Measurements from ENCODE around the gene XCL1. TPM values are rescaled to one million over a fixed set of nuclear protein-coding genes. Genes with fewer than 3 reads are reported as not detected.

XCL1 gene
- total RNA-seq, 1 donor from 2014 or later: not detected

- Histone ChIP-seq H3K9me3 (no peaks in the 10 kb centered on the region), H3K4me3 (no peak overlapping the region), H3K27me3 (no peaks in the 10 kb centered on the region), H3K36me3 (no peaks in the 10 kb centered on the region), H3K4me1 (no peaks in the 10 kb centered on the region), H3K27ac (no peak overlapping the region)
- no peak for DNase-seq (ENCODE audit: extremely low spot score in 2 of 2)
- no peak for TF ChIP-seq POLR2A (IDR thresholded peaks at IDR 0.05)
- no peak for TF ChIP-seq CTCF (IDR thresholded peaks at IDR 0.05)
- no peak for TF ChIP-seq POLR2AphosphoS5 (IDR thresholded peaks at IDR 0.05; ENCODE audit: insufficient read depth in 1 of 2, low read depth in 1 of 2)
- intact Hi-C loops (cut with DNase I): no loop called here
Observed at GRCh38 chr1:168565825-168566224, 10.6 kb upstream of the XCL1 start.

- no peaks in the 10 kb centered on the region for H3K27me3 ChIP-seq
- DNase-seq (ENCODE audit: extremely low spot score in 2 of 2): no peak
- intact Hi-C loops (cut with DNase I): no loop called here
- H3K36me3 ChIP-seq: no peaks in the 10 kb centered on the region
- no peaks in the 10 kb centered on the region for H3K9me3 ChIP-seq
- no peak overlapping the region for H3K4me3 ChIP-seq
- no peaks in the 10 kb centered on the region for H3K4me1 ChIP-seq
- TF ChIP-seq POLR2AphosphoS5 (IDR thresholded peaks at IDR 0.05; ENCODE audit: insufficient read depth in 1 of 2, low read depth in 1 of 2) (no peak), POLR2A (IDR thresholded peaks at IDR 0.05) (no peak), CTCF (IDR thresholded peaks at IDR 0.05) (no peak)
- H3K27ac ChIP-seq: no peak overlapping the region
Observed at GRCh38 chr1:168567007-168567406, 9.4 kb upstream of the XCL1 start.

- Histone ChIP-seq H3K36me3 (no peaks in the 10 kb centered on the region), H3K4me1 (no peaks in the 10 kb centered on the region), H3K9me3 (no peaks in the 10 kb centered on the region), H3K27ac (no peak overlapping the region), H3K4me3 (no peak overlapping the region), H3K27me3 (no peaks in the 10 kb centered on the region)
- no peak for TF ChIP-seq POLR2A (IDR thresholded peaks at IDR 0.05)
- no peak for TF ChIP-seq CTCF (IDR thresholded peaks at IDR 0.05)
- no peak for TF ChIP-seq POLR2AphosphoS5 (IDR thresholded peaks at IDR 0.05; ENCODE audit: insufficient read depth in 1 of 2, low read depth in 1 of 2)
- intact Hi-C loops (cut with DNase I): no loop called here
- no peak for DNase-seq (ENCODE audit: extremely low spot score in 2 of 2)
Observed at GRCh38 chr1:168567568-168567967, 8.8 kb upstream of the XCL1 start.

GRCh38 chr1:168568346-168568745, 8.1 kb upstream of the XCL1 start:
- no peak overlapping the region for H3K4me3 ChIP-seq
- no peaks in the 10 kb centered on the region for H3K27me3 ChIP-seq
- no peaks in the 10 kb centered on the region for H3K4me1 ChIP-seq
- no peak for DNase-seq (ENCODE audit: extremely low spot score in 2 of 2)
- H3K36me3 ChIP-seq: no peaks in the 10 kb centered on the region
- TF ChIP-seq POLR2AphosphoS5 (IDR thresholded peaks at IDR 0.05; ENCODE audit: insufficient read depth in 1 of 2, low read depth in 1 of 2) (no peak), POLR2A (IDR thresholded peaks at IDR 0.05) (no peak), CTCF (IDR thresholded peaks at IDR 0.05) (no peak)
- H3K9me3 ChIP-seq: no peaks in the 10 kb centered on the region
- intact Hi-C loops (cut with DNase I): no loop called here
- H3K27ac ChIP-seq: no peak overlapping the region

- Histone ChIP-seq H3K36me3 (no peaks in the 10 kb centered on the region), H3K4me3 (no peak overlapping the region), H3K4me1 (no peaks in the 10 kb centered on the region), H3K27me3 (no peaks in the 10 kb centered on the region), H3K9me3 (no peaks in the 10 kb centered on the region), H3K27ac (no peak overlapping the region)
- DNase-seq (ENCODE audit: extremely low spot score in 2 of 2): no peak
- intact Hi-C loops (cut with DNase I): no loop called here
- TF ChIP-seq POLR2AphosphoS5 (IDR thresholded peaks at IDR 0.05; ENCODE audit: insufficient read depth in 1 of 2, low read depth in 1 of 2): no peak
- no peak for TF ChIP-seq CTCF (IDR thresholded peaks at IDR 0.05)
- no peak for TF ChIP-seq POLR2A (IDR thresholded peaks at IDR 0.05)
Observed at GRCh38 chr1:168570652-168571051, 5.8 kb upstream of the XCL1 start.

Measured in vagina (tissue), 2 donors.